Keratinocyte (primary cell): Measurements from ENCODE around the gene CCNI.

Experiments
- CTCF ChIP-seq, 3 experiments: IDR thresholded peaks in 1 of 3; conservative IDR thresholded peaks in 1 of 3; optimal IDR thresholded peaks in 1 of 3; 2 replicates in 2 of 3; 3 replicates in 1 of 3; pipeline versions ENCODE3 to v1.5.1; 2011; ENCODE audit warnings: low read length in 3 of 3, mild to moderate bottlenecking in 3 of 3, moderate library complexity in 2 of 3, control low read depth in 1 of 3, inconsistent platforms in 1 of 3; ENCODE audit not compliant: insufficient read depth in 2 of 3; ENCODE audit errors: extremely low read depth in 1 of 3
- EZH2 ChIP-seq: IDR thresholded peaks from one replicate; pipeline ENCODE4 v1.6.1; 2012; ENCODE audit warnings: inconsistent platforms, mild to moderate bottlenecking, low read length, moderate library complexity

- TF ChIP-seq CTCF (optimal IDR thresholded peaks at IDR 0.05 in 1 of 3, IDR thresholded peaks at IDR 0.05 in 1 of 3, conservative IDR thresholded peaks at IDR 0.05 in 1 of 3; ENCODE audit: extremely low read depth in 1 of 3, insufficient read depth in 2 of 3, low read length in 3 of 3), result no peak
- TF ChIP-seq EZH2, result no peak
Observed at GRCh38 chr4:76997532-76997931, 78.3 kb downstream of the CCNI start.
